GM12874 (cell line): Measurements from ENCODE around the gene UQCR11.

ENCODE experiments used
- TF ChIP-seq, protein P1 (sequence below): IDR thresholded peaks from 2 replicates; pipeline ENCODE4 v1.5.1; 2011; ENCODE audit warnings: low read depth, mild to moderate bottlenecking, control low read depth, low read length, moderate library complexity; ENCODE audit not compliant: insufficient read depth

Gene UQCR11

DNA sequence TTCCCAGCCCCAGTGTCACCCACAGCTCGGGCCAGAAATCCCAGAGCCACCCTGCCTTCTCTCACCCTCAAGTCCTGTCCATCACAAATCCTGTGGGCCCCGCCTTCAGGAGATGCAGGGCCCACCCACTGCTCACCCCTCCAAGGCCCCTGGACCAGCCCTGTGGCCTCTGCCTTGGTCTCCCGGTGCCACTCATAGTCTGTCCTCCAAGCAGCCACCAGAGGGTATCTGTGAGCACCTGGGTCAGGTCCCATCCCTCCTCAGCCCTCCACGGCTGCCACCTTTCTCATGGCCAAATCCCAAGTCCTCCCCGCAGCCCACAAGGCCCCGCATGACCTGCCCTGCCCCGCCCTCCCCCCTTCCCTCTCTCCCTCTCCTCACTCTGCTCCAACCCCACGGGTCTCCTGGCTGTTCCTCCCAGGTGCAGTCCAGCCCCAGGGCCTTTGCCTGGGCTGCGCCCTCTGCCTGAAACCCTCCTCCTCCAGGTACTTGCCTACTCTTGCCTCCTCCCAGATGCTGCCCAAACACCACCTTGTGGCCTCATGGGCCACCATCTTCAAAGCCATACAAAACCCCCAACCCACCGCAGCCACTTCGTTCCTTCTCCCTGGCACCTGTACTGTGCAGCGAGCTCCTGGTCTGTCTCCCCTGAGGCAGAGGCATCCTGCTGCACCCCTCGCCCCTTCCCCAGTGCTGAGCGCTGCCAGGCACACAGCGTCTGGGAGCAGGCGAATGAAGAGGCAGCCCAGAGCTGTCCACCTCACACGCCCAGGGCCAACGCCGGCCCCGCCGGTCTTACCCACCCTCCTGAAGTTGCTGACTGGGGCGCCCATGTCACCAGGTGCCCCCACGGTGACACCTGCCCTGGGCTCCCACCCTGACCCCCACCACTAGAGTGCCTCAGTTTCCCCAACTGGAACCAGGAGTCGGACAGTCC lies 13.2 kb upstream of the UQCR11 start:
- TF ChIP-seq, protein P1, sequence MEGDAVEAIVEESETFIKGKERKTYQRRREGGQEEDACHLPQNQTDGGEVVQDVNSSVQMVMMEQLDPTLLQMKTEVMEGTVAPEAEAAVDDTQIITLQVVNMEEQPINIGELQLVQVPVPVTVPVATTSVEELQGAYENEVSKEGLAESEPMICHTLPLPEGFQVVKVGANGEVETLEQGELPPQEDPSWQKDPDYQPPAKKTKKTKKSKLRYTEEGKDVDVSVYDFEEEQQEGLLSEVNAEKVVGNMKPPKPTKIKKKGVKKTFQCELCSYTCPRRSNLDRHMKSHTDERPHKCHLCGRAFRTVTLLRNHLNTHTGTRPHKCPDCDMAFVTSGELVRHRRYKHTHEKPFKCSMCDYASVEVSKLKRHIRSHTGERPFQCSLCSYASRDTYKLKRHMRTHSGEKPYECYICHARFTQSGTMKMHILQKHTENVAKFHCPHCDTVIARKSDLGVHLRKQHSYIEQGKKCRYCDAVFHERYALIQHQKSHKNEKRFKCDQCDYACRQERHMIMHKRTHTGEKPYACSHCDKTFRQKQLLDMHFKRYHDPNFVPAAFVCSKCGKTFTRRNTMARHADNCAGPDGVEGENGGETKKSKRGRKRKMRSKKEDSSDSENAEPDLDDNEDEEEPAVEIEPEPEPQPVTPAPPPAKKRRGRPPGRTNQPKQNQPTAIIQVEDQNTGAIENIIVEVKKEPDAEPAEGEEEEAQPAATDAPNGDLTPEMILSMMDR: peak; percentile 64

DNA sequence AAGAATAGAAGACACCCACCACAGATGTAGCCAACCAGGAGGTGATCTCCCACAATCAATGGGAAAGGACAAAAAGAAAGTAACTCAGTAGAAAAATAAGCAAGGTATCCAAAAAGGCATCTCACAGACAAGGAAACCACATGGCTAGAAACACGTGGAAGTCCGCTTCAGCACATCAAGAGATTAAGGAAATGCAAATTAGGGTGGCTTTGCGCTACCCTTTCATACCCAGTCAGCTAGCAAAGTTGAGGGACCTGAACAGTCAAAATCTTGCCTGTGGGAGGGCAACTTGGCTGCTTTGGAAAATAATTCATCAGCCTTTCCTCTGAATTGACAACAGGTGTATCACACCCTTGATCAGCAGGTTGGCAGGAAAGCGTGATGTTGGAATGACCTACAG lies 11.6 kb upstream of the UQCR11 start:
- TF ChIP-seq, protein P1: no peak

DNA sequence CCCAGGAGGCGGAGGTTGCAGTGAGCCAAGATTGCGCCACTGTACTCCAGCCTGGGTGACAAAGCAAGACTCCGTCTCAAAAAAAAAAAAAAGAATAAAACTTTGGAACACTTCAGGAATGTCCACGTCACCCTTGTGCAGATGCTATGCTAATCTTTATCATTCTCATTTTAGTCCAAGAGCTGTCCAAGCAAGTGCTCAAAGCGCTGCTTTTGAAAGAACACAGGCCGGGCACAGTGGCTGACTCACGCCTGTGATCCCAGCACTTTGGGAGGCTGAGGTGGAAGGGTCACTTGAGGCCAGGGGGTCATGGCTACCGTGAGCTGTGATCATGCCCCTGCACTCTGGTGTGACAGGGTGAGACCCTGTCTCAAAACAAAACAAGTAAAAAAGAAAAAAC lies 11.1 kb upstream of the UQCR11 start:
- TF ChIP-seq, protein P1: no peak

DNA sequence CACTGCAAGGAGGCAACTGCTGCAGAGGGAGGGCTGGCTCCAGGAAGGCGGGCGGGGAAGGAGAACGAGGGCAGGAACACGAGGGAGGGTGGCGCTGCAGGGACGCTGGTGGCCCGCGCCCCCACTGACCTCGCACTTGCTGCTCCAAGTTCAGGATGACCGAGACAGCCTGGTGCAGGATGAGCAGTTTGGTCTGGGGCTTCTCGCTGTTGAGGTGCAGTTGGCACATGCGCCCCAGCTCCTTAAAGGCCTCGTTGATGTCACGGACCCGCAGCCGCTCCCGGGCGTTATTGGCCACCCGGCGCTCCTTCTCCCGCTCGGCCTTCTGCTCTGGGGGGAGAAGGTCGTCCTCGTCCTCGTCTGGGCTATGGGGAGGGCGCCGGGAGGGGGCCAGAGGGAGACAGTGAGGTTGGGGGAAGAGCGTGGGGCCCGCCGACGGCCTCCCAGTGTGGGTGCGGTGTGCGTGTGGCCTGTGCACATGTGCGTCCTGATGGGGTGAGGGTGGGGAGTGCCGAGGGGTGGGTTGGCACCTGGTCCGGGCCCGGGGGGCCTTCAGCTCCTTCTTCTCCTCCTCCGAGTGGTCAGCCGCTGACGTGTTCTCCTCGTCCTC lies 10.0 kb upstream of the UQCR11 start:
- TF ChIP-seq, protein P1: no peak

DNA sequence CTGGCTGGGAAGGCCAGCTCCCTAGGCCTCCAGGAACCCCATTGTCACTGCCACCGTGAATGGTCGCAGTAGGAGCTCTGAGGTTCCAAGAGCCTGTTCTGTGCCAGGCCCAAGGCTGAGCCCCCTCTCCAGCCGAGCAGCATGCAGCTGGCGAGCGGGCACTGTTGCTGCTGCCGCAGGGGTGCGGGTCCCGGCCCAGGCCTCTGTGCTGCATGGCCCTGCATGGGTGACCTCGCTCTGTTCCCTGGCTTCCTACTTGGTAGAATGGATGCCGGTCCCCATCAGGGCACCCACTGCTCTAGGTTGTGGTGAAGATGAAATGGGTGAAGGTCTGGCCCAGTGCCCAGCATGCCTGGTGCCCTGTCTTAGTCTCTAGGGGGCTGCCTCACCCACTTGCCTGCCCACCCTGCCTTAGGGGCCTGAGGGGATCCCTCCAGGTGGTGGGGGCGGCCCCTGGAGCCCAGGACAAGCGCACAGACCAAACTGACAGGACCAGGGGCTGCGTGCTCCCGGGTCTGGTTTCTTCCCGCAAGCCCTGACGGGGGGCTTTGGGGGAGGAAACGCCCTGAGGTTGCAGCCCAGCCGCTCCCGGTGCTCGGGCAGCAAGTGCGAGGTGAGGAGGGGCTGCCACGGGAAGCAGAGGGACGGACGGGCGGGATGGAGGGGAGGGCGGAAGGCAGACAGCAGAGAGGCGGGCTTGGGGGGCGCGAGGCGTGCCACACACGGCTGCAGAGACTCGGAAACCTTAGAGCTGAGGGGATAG lies 8.7 kb upstream of the UQCR11 start:
- TF ChIP-seq, protein P1: no peak

DNA sequence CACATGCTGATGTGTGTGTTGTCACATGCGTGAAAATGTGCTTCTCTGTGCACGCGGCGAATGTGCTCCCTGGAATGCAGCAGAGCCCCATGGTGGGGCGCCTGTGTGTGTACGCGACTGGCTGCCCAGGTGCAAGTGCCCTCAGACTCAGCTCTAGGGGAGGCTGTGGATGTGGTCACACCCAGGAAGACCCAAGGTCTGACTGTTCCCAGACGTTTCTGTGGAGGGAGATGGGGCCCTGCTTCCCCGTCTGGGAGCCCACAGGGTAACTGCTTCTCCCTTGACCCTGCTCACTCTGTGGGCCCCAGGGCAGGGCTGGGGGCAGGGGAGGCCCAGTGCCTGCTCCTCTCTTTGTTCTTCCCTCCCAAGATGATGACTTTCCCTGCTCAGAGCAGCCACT lies 7.9 kb upstream of the UQCR11 start:
- TF ChIP-seq, protein P1: no peak
